Kidney (tissue), 14 donors: ENCODE data around the gene RAF1. TPM values are rescaled to one million over a fixed set of nuclear protein-coding genes. Genes with fewer than 3 reads are reported as not detected.

Source experiments
- DNase-seq, 5 donors: peaks; one replicate each; pipeline ENCODE4 v3.0.0-alpha.2; 2013 to 2020
- FAIRE-seq: peaks from 2 replicates; lab custom pipeline; 2012; peaks lifted over from hg19 to GRCh38; lab: Jason Lieb, UNC
- H3K27ac ChIP-seq, 2 donors: one replicate each; pipeline ENCODE4 v1.7.0; 2013; ENCODE audit warnings: low read depth in 2 of 2, low read length in 2 of 2, inconsistent platforms in 1 of 2
- H3K27me3 ChIP-seq: one replicate; pipeline ENCODE4 v1.7.1; 2013; ENCODE audit warnings: low read length, inconsistent platforms; ENCODE audit not compliant: control insufficient read depth, insufficient read depth
- H3K36me3 ChIP-seq, 3 donors: one replicate each; pipeline versions ENCODE4 v1.7.0 to v1.7.1; 2013; ENCODE audit warnings: low read length in 3 of 3, control low read depth in 1 of 3, inconsistent platforms in 1 of 3; ENCODE audit not compliant: insufficient read depth in 3 of 3, control insufficient read depth in 2 of 3
- H3K4me1 ChIP-seq, 3 donors: one replicate each; pipeline versions ENCODE4 v1.7.0 to v1.7.1; 2013; ENCODE audit warnings: low read length in 3 of 3, inconsistent platforms in 1 of 3, low read depth in 1 of 3; ENCODE audit not compliant: control insufficient read depth in 2 of 3, insufficient read depth in 2 of 3
- H3K4me3 ChIP-seq, 3 donors: one replicate each; pipeline versions ENCODE4 v1.7.0 to v1.8.1; 2013; ENCODE audit warnings: low read length in 3 of 3, control low read depth in 1 of 3, inconsistent platforms in 1 of 3
- H3K9ac ChIP-seq, 3 donors: one replicate each; pipeline versions ENCODE4 v1.7.0 to v1.7.1; 2013; ENCODE audit warnings: low read length in 3 of 3, control low read depth in 1 of 3, inconsistent platforms in 1 of 3
- H3K9me3 ChIP-seq, 3 donors: one replicate each; pipeline versions ENCODE4 v1.7.0 to v1.7.1; 2013; ENCODE audit warnings: low read length in 3 of 3, control low read depth in 1 of 3, inconsistent platforms in 1 of 3; ENCODE audit not compliant: control insufficient read depth in 2 of 3, insufficient read depth in 1 of 3
- intact Hi-C: fragments of 100-400 bp; cut with DNase I; formaldehyde crosslinking; loops from one replicate; pipeline ENCODE4 v1.11.1; 2022
- polyA plus RNA-seq: library from polyadenylated mRNA; stranded (reverse); fragments of 350-450 nt; fragmentation: Illumina TruSeq; extraction: RNeasy Lipid Tissue Mini Kit (QIAGEN cat#74804); gene quantifications from one replicate; pipeline ENCODE4 v1.2.3, GENCODE V29; 2014; ENCODE audit warnings: low read depth, low replicate concordance; ENCODE audit not compliant: insufficient read depth
- total RNA-seq: library from RNA; stranded (reverse); fragmentation: NEBNext Ultra II Directional; extraction: Animal tissue kit (Norgen Biotek cat#: 25700); gene quantifications from one replicate; pipeline ENCODE4 v1.2.1, GENCODE V29; 2021
- TF ChIP-seq, protein P1 (sequence below): IDR thresholded peaks from 3 replicates; pipeline ENCODE4 v1.5.1; 2012; ENCODE audit warnings: mild to moderate bottlenecking, moderate library complexity, borderline replicate concordance; ENCODE audit not compliant: insufficient read depth; ENCODE audit errors: extremely low read depth
- donor health status: control.
- donor health status: control.
- donor health status: control.
- donor health status: control.
- donor health status: control.
- donor health status: DM: yes; HTN: yes; CAD: no.
- donor health status: Normal renal cell carcinoma (clear cell type).

Gene RAF1
- total and polyA plus RNA-seq, 2 donors from 2014 or later: 53.0 to 79.6 TPM

DNA sequence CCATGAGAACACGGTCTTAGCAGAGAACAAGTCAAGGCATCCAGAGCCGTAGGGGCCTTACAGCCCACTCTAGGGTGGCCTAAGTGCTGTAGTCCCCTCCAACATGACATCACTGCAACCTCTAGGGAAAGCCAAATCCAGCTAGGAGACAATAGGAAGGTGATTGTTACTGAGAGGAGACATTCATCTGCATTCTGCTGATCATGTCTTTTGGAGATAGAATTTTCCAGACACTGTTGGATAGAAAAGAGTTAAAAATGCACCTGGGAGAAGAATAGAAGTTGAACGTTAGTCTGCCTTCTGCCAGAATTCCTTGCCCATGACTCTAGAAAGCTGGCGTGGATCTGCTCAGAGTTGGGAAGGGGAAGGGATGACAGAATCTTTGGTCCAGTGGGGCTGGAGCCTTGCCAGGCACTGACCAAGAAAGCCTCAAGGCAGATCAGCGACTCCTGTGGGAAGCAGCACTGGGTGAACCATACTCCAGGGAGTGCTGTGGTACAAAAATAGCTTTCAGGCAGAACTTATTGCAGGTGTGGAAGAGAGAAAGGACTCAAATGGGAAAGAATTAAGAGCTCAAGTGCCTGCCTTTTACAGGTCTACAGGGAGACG lies 44.8 kb upstream of the RAF1 start:
- no peaks in the 10 kb centered on the region for H3K27me3 ChIP-seq
- H3K27ac ChIP-seq: no peak overlapping the region
- no peak overlapping the region for H3K4me3 ChIP-seq
- FAIRE-seq (no peak), DNase-seq (no peak)
- no peak overlapping the region for H3K9ac ChIP-seq
- TF ChIP-seq, protein P1, sequence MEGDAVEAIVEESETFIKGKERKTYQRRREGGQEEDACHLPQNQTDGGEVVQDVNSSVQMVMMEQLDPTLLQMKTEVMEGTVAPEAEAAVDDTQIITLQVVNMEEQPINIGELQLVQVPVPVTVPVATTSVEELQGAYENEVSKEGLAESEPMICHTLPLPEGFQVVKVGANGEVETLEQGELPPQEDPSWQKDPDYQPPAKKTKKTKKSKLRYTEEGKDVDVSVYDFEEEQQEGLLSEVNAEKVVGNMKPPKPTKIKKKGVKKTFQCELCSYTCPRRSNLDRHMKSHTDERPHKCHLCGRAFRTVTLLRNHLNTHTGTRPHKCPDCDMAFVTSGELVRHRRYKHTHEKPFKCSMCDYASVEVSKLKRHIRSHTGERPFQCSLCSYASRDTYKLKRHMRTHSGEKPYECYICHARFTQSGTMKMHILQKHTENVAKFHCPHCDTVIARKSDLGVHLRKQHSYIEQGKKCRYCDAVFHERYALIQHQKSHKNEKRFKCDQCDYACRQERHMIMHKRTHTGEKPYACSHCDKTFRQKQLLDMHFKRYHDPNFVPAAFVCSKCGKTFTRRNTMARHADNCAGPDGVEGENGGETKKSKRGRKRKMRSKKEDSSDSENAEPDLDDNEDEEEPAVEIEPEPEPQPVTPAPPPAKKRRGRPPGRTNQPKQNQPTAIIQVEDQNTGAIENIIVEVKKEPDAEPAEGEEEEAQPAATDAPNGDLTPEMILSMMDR: no peak
- intact Hi-C loops: no loop called here
- H3K4me1 ChIP-seq: no peaks in the 10 kb centered on the region
- no peaks in the 10 kb centered on the region for H3K9me3 ChIP-seq
- no peaks in the 10 kb centered on the region for H3K36me3 ChIP-seq

DNA sequence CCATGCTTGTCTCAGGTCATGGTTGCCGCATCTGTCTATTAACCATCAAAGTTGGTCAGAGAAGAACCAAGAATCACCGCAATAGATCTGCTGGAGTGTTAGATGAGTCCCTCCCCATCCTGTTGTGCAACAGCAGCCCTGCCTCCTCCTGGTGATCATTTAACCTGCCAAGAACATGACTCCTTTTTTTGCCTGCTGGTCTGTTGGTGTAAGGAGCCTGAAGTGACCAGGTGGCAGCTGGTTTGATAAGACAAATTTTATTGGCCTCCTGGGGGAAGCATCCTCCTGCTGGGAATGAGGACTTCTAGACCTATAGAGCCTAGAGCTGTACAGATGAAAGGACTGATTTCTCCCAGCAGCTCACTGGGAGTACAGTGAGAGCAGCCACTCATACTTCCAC lies 43.5 kb upstream of the RAF1 start:
- TF ChIP-seq, protein P1: no peak
- no peaks in the 10 kb centered on the region for H3K27me3 ChIP-seq
- no peaks in the 10 kb centered on the region for H3K9me3 ChIP-seq
- H3K4me1 ChIP-seq: no peaks in the 10 kb centered on the region
- no peaks in the 10 kb centered on the region for H3K36me3 ChIP-seq
- no peak overlapping the region for H3K27ac ChIP-seq
- FAIRE-seq (no peak), DNase-seq (no peak)
- intact Hi-C loops: no loop called here
- no peak overlapping the region for H3K4me3 ChIP-seq
- H3K9ac ChIP-seq: no peak overlapping the region

DNA sequence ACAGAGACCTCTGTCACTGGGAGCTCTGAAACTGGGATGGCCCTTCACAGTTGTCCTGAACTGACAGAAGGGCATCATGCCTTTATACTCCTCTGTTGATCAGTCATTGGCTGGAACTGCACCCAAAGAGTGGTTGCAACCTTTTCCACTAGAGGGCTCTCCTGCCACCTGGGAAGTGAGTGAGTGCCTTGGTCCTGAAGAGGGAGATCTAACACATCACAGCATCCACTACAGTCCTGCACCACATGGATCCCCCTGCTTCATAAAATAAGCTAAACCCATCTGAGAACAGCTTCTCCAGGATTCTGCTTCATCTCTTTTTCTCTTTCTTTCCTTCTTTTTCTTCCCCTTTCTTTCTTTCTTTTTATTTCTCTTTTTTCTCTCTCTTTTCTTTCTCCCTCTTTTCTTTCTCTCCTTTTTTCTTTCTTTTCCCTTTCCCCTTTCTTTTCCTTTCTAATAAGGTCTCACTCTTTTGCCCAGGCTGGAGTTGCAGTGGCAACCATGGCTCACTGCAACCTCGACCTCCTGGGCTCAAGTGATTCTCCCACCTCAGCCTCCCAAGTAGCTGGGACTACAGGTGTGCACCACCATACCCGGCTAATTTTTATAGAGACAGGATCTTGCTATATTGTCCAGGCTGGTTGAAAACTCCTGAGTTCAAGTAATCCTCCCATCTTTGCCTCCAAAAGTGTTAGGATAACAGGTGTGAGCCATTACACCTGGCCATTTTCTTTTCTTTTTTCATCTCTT lies 42.8 kb upstream of the RAF1 start:
- H3K27me3 ChIP-seq: no peaks in the 10 kb centered on the region
- no peaks in the 10 kb centered on the region for H3K4me1 ChIP-seq
- no peak for FAIRE-seq
- TF ChIP-seq, protein P1: peak; percentile 58
- H3K4me3 ChIP-seq: no peak overlapping the region
- H3K9ac ChIP-seq: no peak overlapping the region
- peak in 3 of 5 donors; percentile 47 to 65 (median 50) for DNase-seq
- no peaks in the 10 kb centered on the region for H3K36me3 ChIP-seq
- H3K27ac ChIP-seq: no peak overlapping the region
- H3K9me3 ChIP-seq: no peaks in the 10 kb centered on the region
- intact Hi-C loops: no loop called here
